ENCODE results near the gene A4GALT. TPM values are rescaled to one million over a fixed set of nuclear protein-coding genes. Genes with fewer than 3 reads are reported as not detected.

A4GALT gene
- total and polyA plus RNA-seq, 2 of the 13 experiments (the other 11 are each of a cell fraction or from before 2014, with no cell fraction given): 0.09 to 1.1 TPM

- TF ChIP-seq ZNF180 (CRISPR knock-in tag; IDR thresholded peaks at IDR 0.05; ENCODE audit: borderline replicate concordance, low read depth) (no peak), BCLAF1 (IDR thresholded peaks at IDR 0.05) (no peak), PHF21A (CRISPR knock-in tag; IDR thresholded peaks at IDR 0.05) (peak; percentile 39; the same call in 1 of the 2 replicates), ZNF639 (CRISPR knock-in tag; conservative IDR thresholded peaks at IDR 0.05) (no peak), MXD3 (CRISPR knock-in tag; IDR thresholded peaks at IDR 0.05) (peak; percentile 41; the same call in 1 of the 2 replicates), ARID4A (CRISPR knock-in tag; IDR thresholded peaks at IDR 0.05; ENCODE audit: borderline replicate concordance) (peak; percentile 39; the same call in 1 of the 2 replicates), YEATS2 (CRISPR knock-in tag; IDR thresholded peaks at IDR 0.05; ENCODE audit: borderline replicate concordance) (no peak), KDM5B (CRISPR knock-in tag; IDR thresholded peaks at IDR 0.05; ENCODE audit: borderline replicate concordance) (no peak), ZNF331 (CRISPR knock-in tag; IDR thresholded peaks at IDR 0.05) (no peak), IRF9 (CRISPR knock-in tag; IDR thresholded peaks at IDR 0.05; ENCODE audit: borderline replicate concordance) (no peak), NFE2L1 (CRISPR knock-in tag; IDR thresholded peaks at IDR 0.05; ENCODE audit: borderline replicate concordance) (no peak), GTF2F1 (IDR thresholded peaks at IDR 0.05; ENCODE audit: low read length) (no peak), ZNF589 (CRISPR knock-in tag; conservative IDR thresholded peaks at IDR 0.05) (no peak), MAFF (IDR thresholded peaks at IDR 0.05; ENCODE audit: low read depth, low read length) (no peak), NFIC (IDR thresholded peaks at IDR 0.05; ENCODE audit: low read length) (no peak), ZNF724P (CRISPR knock-in tag; IDR thresholded peaks at IDR 0.05; ENCODE audit: borderline replicate concordance) (no peak), CENPT (CRISPR knock-in tag; IDR thresholded peaks at IDR 0.05; ENCODE audit: low read depth) (no peak)
Observed at GRCh38 chr22:42645938-42646568, 74.6 kb downstream of the A4GALT start (continued).

Measured in HepG2 (cell line).